ENCODE results near the gene ZNF141. TPM values are rescaled to one million over a fixed set of nuclear protein-coding genes. Genes with fewer than 3 reads are reported as not detected.
"Not testable (repeated sequence)": the region's sequence is repeated elsewhere in the genome, so short reads cannot be mapped to it uniquely, and the experiment has no call there.

ZNF141 gene
- polyA plus RNA-seq, 3 donors = 2.5 to 4.2 (median 2.7) TPM

DNA sequence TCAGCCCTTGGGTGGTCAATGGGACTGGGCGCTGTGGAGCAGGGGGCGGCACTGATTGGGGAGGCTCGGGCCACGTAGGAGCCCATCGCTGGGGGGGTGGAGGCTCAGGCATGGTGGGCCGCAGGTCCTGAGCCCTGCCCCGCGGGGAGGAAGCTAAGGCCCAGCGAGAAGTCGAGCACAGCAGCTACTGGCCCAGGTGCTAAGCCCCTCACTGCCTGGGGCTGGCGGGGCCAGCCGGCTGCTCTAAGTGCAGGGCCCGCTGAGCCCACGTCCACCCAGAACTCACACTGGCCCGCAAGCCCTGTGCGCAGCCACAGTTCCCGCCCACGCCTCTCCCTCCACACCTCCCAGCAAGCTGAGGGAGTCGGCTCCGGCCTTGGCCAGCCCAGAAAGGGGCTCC, 66.4 kb downstream of the ZNF141 start:
- no peak overlapping the region for H3K4me2 ChIP-seq (replicated peaks; ENCODE audit: extremely low read depth, low read length, poor library complexity, severe bottlenecking)
- intact Hi-C loops (cut with micrococcal nuclease) = no loop called here
- DNase-seq = no peak
- peaks cover 0 to 2% (median 0%) of the 10 kb centered on the region in 3 donors for H3K27me3 Mint-ChIP-seq (ENCODE audit: low read depth in 3 of 3)
- no peak overlapping the region for H3K9ac ChIP-seq (ENCODE audit: insufficient read depth, low read length, poor library complexity, severe bottlenecking)
- H3K36me3 Mint-ChIP-seq = no peaks in the 10 kb centered on the region
- no peaks in the 10 kb centered on the region for H3K4me1 ChIP-seq (ENCODE audit: control insufficient read depth in 1 of 2, insufficient read depth in 2 of 2, low read length in 2 of 2)
- no peak overlapping the region for H2AFZ ChIP-seq (ENCODE audit: insufficient read depth, low read depth, low read length, poor library complexity, severe bottlenecking)
- no peak overlapping the region for H3K27ac ChIP-seq (ENCODE audit: low read depth in 1 of 2, low read length in 2 of 2)
- H3K4me1 Mint-ChIP-seq = no peaks in the 10 kb centered on the region
- peaks cover 15 to 58% (median 44%) of the 10 kb centered on the region in 7 donors for H3K9me3 Mint-ChIP-seq
- no peaks in the 10 kb centered on the region for H4K20me1 ChIP-seq (ENCODE audit: insufficient read depth, low read length)
- no peak overlapping the region for H3K4me3 Mint-ChIP-seq
- H3K36me3 ChIP-seq (replicated peaks in 1 of 2; ENCODE audit: control insufficient read depth in 1 of 2, insufficient read depth in 2 of 2, low read length in 2 of 2) = no peaks in the 10 kb centered on the region
- 97% methylated on average over 11 of the region's 20 CpGs for WGBS (ENCODE audit: insufficient coverage)
- TF ChIP-seq, protein P1, sequence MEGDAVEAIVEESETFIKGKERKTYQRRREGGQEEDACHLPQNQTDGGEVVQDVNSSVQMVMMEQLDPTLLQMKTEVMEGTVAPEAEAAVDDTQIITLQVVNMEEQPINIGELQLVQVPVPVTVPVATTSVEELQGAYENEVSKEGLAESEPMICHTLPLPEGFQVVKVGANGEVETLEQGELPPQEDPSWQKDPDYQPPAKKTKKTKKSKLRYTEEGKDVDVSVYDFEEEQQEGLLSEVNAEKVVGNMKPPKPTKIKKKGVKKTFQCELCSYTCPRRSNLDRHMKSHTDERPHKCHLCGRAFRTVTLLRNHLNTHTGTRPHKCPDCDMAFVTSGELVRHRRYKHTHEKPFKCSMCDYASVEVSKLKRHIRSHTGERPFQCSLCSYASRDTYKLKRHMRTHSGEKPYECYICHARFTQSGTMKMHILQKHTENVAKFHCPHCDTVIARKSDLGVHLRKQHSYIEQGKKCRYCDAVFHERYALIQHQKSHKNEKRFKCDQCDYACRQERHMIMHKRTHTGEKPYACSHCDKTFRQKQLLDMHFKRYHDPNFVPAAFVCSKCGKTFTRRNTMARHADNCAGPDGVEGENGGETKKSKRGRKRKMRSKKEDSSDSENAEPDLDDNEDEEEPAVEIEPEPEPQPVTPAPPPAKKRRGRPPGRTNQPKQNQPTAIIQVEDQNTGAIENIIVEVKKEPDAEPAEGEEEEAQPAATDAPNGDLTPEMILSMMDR (IDR thresholded peaks at IDR 0.05) = no peak
- H3K79me2 ChIP-seq (ENCODE audit: insufficient read depth, low read length) = no peaks in the 10 kb centered on the region
- H3K4me3 ChIP-seq (replicated peaks in 1 of 3; ENCODE audit: low read depth in 2 of 3, low read length in 3 of 3) = no peak overlapping the region
- no peak overlapping the region for H3K27ac Mint-ChIP-seq
- no peaks in the 10 kb centered on the region for H3K27me3 ChIP-seq (ENCODE audit: control insufficient read depth in 2 of 2, insufficient read depth in 2 of 2, low read length in 2 of 2)
- peaks cover 86 to 93% of the 10 kb centered on the region in 2 donors for H3K9me3 ChIP-seq (replicated peaks in 1 of 2; ENCODE audit: control insufficient read depth in 1 of 2, insufficient read depth in 1 of 2, low read length in 2 of 2)

DNA sequence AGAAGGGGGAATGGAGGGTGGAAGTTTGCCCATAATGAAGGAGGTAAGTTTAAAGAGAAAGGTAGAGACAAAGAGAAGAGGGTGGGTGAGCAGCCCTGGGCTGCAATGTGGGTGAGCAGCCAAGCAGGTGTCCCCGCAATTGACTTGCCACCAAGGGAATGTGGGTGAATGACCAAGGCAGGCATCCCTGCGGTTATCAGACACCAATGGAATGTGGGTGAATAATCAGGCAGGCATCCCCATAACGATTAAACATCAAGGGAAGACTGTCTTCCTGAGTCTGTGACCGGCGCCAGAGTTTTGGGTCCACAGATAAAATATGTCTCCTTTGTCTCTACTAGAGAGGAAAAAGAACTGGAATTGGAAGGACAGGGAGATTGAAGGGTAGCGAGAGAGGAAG, 70.7 kb downstream of the ZNF141 start:
- H3K4me1 Mint-ChIP-seq; H3K4me2 ChIP-seq (replicated peaks; ENCODE audit: extremely low read depth, low read length, poor library complexity, severe bottlenecking); H3K9ac ChIP-seq (ENCODE audit: insufficient read depth, low read length, poor library complexity, severe bottlenecking); H3K4me3 Mint-ChIP-seq; H3K27ac Mint-ChIP-seq; H3K36me3 Mint-ChIP-seq; H3K27me3 Mint-ChIP-seq (ENCODE audit: low read depth in 3 of 3); H3K4me1 ChIP-seq (ENCODE audit: control insufficient read depth in 1 of 2, insufficient read depth in 2 of 2, low read length in 2 of 2); DNase-seq; H3K27ac ChIP-seq (ENCODE audit: low read depth in 1 of 2, low read length in 2 of 2); H4K20me1 ChIP-seq (ENCODE audit: insufficient read depth, low read length); intact Hi-C loops (cut with micrococcal nuclease); H3K4me3 ChIP-seq (replicated peaks in 1 of 3; ENCODE audit: low read depth in 2 of 3, low read length in 3 of 3); H3K27me3 ChIP-seq (ENCODE audit: control insufficient read depth in 2 of 2, insufficient read depth in 2 of 2, low read length in 2 of 2); H2AFZ ChIP-seq (ENCODE audit: insufficient read depth, low read depth, low read length, poor library complexity, severe bottlenecking); H3K79me2 ChIP-seq (ENCODE audit: insufficient read depth, low read length); H3K36me3 ChIP-seq (replicated peaks in 1 of 2; ENCODE audit: control insufficient read depth in 1 of 2, insufficient read depth in 2 of 2, low read length in 2 of 2): not testable (repeated sequence)
- peaks cover 47 to 90% (median 75%) of the 10 kb centered on the region in 7 donors for H3K9me3 Mint-ChIP-seq
- peaks cover 80 to 91% of the 10 kb centered on the region in 2 donors for H3K9me3 ChIP-seq (replicated peaks in 1 of 2; ENCODE audit: control insufficient read depth in 1 of 2, insufficient read depth in 1 of 2, low read length in 2 of 2)
- 100% methylated on average over 2 of the region's 6 CpGs for WGBS (ENCODE audit: insufficient coverage)

Measured in CD14-positive monocyte (primary cell).